ENCODE data around the gene NOMO2.
A peak's percentile ranks its signal among the peaks of the same experiment; 100 is the strongest.
"Not testable (repeated sequence)": the region's sequence is repeated elsewhere in the genome, so short reads cannot be mapped to it uniquely, and the experiment has no call there.

The NOMO2 gene

GRCh38 chr16:18561727-18562314, at the start of gene NOMO2:
Gene NOMO2, minus strand, starts transcription at chr16:18562097. Its CDS starts 57 bp downstream, at chr16:18562040.
- DNase-seq (ENCODE audit: low read depth in 2 of 2): peak; percentile 81 to 86

GRCh38 chr16:18610147-18610803, 48.4 kb upstream of the NOMO2 start:
- DNase-seq (ENCODE audit: low read depth in 2 of 2): not testable (repeated sequence)

GRCh38 chr16:18608271-18608670, 46.4 kb upstream of the NOMO2 start:
- DNase-seq (ENCODE audit: low read depth in 2 of 2): not testable (repeated sequence)

GRCh38 chr16:18603572-18604246, 41.8 kb upstream of the NOMO2 start:
- not testable (repeated sequence) for DNase-seq (ENCODE audit: low read depth in 2 of 2)

GRCh38 chr16:18598582-18598981, 36.7 kb upstream of the NOMO2 start:
- DNase-seq (ENCODE audit: low read depth in 2 of 2): not testable (repeated sequence)

- DNase-seq (ENCODE audit: low read depth in 2 of 2): not testable (repeated sequence)
Observed at GRCh38 chr16:18597734-18598133, 35.8 kb upstream of the NOMO2 start.

GRCh38 chr16:18597319-18597718, 35.4 kb upstream of the NOMO2 start:
- not testable (repeated sequence) for DNase-seq (ENCODE audit: low read depth in 2 of 2)

- DNase-seq (ENCODE audit: low read depth in 2 of 2): not testable (repeated sequence)
Observed at GRCh38 chr16:18595796-18596195, 33.9 kb upstream of the NOMO2 start.

GRCh38 chr16:18594880-18595279, 33.0 kb upstream of the NOMO2 start:
- not testable (repeated sequence) for DNase-seq (ENCODE audit: low read depth in 2 of 2)

GRCh38 chr16:18593904-18594303, 32.0 kb upstream of the NOMO2 start:
- DNase-seq (ENCODE audit: low read depth in 2 of 2): not testable (repeated sequence)

GRCh38 chr16:18592982-18593381, 31.1 kb upstream of the NOMO2 start:
- not testable (repeated sequence) for DNase-seq (ENCODE audit: low read depth in 2 of 2)

- DNase-seq (ENCODE audit: low read depth in 2 of 2): not testable (repeated sequence)
Observed at GRCh38 chr16:18591908-18592307, 30.0 kb upstream of the NOMO2 start.

GRCh38 chr16:18591441-18591840, 29.5 kb upstream of the NOMO2 start:
- DNase-seq (ENCODE audit: low read depth in 2 of 2): not testable (repeated sequence)

GRCh38 chr16:18589806-18590205, 27.9 kb upstream of the NOMO2 start:
- not testable (repeated sequence) for DNase-seq (ENCODE audit: low read depth in 2 of 2)

GRCh38 chr16:18586560-18587540, 25.0 kb upstream of the NOMO2 start:
- DNase-seq (ENCODE audit: low read depth in 2 of 2): not testable (repeated sequence)

- not testable (repeated sequence) for DNase-seq (ENCODE audit: low read depth in 2 of 2)
Observed at GRCh38 chr16:18585789-18586188, 23.9 kb upstream of the NOMO2 start.

- no peak for DNase-seq (ENCODE audit: low read depth in 2 of 2)
Observed at GRCh38 chr16:18582902-18583301, 21.0 kb upstream of the NOMO2 start.

- DNase-seq (ENCODE audit: low read depth in 2 of 2): not testable (repeated sequence)
Observed at GRCh38 chr16:18580396-18580795, 18.5 kb upstream of the NOMO2 start.

- DNase-seq (ENCODE audit: low read depth in 2 of 2): not testable (repeated sequence)
Observed at GRCh38 chr16:18579261-18579660, 17.4 kb upstream of the NOMO2 start.

GRCh38 chr16:18577942-18578341, 16.0 kb upstream of the NOMO2 start:
- DNase-seq (ENCODE audit: low read depth in 2 of 2): not testable (repeated sequence)

- not testable (repeated sequence) for DNase-seq (ENCODE audit: low read depth in 2 of 2)
Observed at GRCh38 chr16:18575945-18576344, 14.0 kb upstream of the NOMO2 start.
